ENCODE measurements around the gene PAPOLA.
A peak's percentile ranks its signal among the peaks of the same experiment; 100 is the strongest.

The PAPOLA gene

GRCh38 chr14:96587823-96588385 is 85.7 kb downstream of the PAPOLA start:
- DNase-seq, result no peak

DNA sequence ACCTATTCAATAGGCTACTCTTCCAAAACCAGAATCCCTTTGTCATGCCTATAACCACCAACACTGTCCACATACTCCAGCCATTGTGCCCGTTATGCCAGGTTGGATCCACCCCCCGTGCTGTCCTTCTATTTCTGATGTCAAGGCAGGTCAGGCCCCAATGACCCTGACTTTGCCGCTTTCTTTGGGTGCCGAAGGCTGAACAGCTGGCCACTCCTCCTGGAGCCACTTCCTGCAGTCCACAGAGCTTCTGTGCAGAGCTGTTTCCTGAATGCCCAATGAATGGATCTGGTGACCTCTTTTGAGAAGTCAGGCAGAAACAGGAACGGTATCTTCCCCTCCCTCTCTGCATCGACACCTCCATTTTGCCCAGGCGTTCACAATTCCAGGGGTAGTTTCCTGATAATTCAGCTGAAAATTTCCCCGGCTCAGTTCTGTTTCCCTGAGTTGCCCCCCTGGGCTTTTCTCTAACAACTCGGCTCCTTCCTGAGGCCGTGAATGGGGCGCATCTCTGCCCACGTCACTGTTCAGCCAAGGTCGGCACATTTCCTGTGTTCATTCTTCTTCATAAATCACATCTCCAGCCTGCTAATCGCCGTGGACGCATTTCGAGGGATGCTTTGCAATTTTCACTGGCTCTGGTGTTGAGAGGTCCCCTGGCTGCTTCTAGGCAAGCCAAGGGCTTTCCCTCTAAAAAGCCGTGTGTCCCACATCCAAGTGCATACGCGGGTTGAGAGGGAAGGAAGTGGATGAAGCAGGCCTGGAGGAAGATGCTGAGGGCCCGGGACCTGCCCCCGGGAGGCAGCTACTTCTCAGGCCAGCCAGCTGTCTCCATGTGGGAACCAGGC is 86.5 kb downstream of the PAPOLA start:
- DNase-seq, result no peak

- no peak for DNase-seq
These were observed 87.4 kb downstream of the PAPOLA start for GRCh38 chr14:96589577-96589976.

- no peak for DNase-seq
These were observed 88.1 kb downstream of the PAPOLA start for GRCh38 chr14:96590190-96590864.

- peak; percentile 39 for DNase-seq
These were observed 90.6 kb downstream of the PAPOLA start for GRCh38 chr14:96592591-96593386.

DNA sequence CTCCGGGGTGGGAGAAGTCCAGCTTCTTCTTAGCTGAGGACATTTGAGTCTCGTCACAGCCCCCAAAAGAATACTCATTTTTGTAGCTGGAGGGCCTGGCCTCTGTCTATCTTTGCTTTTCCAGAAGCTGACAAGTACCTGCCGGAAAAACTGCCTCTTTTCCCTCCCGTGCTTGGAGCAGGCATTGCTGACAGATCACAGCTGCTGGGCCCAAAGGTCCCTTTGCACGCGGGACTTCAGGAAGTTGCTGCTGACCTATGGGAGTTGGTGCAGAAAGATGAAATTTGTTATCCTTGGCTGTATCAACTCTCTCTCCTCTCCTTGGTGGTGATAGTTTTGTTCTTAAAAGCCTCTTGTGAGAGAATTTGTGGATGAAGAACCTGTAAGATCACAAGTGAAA is 92.8 kb downstream of the PAPOLA start:
- DNase-seq, result no peak

- no peak for DNase-seq
These were observed 95.5 kb downstream of the PAPOLA start for GRCh38 chr14:96597680-96598079.

DNA sequence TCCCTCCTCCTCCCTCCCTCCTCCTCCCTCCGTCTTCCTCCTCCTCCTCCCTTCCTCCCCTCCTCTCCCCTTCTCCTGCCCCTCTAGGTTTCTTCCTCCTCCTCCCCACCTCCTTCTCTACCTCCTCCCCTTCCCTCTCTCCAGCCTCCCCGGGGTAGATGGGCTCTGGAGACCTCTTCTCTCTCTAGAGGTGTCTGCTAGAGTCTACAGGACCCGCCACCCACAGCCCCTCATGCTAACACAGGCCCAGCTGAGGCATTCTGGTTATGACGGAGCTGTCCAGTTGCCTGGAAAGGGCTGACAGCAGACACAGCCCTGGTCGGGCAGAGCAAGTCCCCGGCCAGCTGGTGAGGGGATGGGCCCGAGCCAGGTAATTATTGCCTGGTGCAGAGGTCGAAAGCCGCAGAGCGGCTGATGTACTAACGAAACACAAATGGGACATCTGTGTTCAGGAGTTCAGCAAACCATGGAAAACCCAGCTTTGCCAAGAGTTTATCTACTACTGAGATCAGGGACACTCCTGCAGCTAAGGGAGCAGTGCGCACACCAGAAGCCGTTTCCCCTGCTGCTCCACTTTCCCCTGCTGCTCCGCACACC is 96.2 kb downstream of the PAPOLA start:
- DNase-seq, result no peak

DNA sequence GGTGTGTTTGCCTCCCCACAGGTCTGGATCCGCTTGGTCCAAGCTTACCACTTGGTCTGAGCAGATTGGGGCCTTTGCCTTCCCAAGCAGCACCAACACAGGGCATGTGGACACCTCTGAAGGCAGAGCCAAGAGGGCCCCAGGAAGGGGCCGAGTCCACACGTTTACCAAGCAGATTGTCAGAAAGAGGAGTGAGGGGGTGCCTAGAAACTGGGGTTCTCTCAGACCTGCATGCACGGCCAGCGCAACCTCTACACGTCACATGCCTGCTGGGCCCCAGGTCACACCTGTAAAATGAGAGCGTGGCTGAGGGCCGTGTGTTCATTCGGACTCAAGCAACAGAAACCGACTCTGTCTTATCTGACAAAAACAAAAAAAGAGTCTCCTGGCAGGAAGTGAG is 96.9 kb downstream of the PAPOLA start:
- no peak for DNase-seq

- no peak for DNase-seq
These were observed 100.0 kb downstream of the PAPOLA start for GRCh38 chr14:96602186-96602585.

DNA sequence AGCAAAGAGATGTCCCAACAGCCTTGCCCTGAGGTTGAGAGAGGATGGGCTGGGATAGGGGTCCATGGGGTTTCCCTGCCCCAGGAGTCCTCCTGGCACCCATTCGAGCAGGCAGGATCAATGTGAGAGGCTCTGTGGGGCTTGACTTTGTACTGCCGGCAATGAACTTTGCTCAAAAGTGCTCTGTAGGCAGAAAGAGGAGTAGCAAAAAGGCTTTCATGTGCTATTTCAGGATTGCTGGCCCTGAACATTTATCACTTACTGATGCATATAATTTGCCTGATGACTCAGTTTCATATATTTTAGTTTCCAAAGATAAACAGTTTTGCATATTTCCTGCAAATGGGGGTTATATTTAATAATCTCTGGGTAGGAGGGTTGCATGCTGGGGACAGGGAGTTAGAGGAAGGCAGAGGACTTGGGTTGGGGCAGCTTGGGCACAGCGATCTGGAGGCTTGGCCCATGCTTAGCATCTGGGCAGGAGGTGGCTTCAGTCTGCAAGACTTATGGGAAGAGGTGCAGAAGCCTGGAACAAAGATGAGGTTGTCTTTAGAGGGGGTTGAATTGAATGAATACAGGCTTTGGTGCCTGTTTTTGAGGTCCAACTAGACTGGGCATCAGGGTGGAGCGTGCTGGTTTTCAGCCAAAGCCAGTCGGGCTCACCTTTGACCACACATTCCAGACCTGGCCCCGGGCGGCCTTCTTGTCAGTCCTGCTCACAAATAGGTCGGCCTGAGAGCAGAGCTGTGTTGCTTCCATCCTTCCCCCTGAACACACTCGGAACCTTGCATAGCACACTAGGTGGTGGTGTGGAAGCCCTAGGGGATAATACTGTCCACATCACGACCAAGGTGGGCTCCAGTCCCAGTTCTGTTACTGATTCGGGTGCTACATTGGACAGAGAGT is 101.4 kb downstream of the PAPOLA start:
- no peak for DNase-seq

- DNase-seq, result no peak
These were observed 112.3 kb downstream of the PAPOLA start for GRCh38 chr14:96614481-96614881.

GRCh38 chr14:96616161-96616721 is 114.1 kb downstream of the PAPOLA start:
- no peak for DNase-seq
